GM10248 (cell line): Measurements from ENCODE around the gene TMEM108.

Source experiments
- CTCF ChIA-PET: fragments of 300-600 bp; sonication (Branson Sonifier 250); formaldehyde crosslinking; extraction: SDS; loops from one replicate; lab custom pipeline; 2021; ENCODE audit warnings: antibody characterized with exemption; lab: Yijun Ruan, JAX
- POLR2A ChIA-PET: fragments of 350-650 bp; sonication (Branson Sonifier 250); formaldehyde crosslinking; extraction: SDS; loops from one replicate; lab custom pipeline; 2020; ENCODE audit warnings: antibody characterized with exemption; lab: Yijun Ruan, JAX
- DNase-seq: peaks from one replicate; pipeline ENCODE4 v3.0.0; 2012; ENCODE audit errors: extremely low spot score
- CTCF ChIP-seq: IDR thresholded peaks from 2 replicates; pipeline ENCODE4 v1.5.1; 2012; ENCODE audit warnings: mild to moderate bottlenecking, low read depth; ENCODE audit errors: extremely low read depth, missing control alignments, control extremely low read depth

The TMEM108 gene

DNA sequence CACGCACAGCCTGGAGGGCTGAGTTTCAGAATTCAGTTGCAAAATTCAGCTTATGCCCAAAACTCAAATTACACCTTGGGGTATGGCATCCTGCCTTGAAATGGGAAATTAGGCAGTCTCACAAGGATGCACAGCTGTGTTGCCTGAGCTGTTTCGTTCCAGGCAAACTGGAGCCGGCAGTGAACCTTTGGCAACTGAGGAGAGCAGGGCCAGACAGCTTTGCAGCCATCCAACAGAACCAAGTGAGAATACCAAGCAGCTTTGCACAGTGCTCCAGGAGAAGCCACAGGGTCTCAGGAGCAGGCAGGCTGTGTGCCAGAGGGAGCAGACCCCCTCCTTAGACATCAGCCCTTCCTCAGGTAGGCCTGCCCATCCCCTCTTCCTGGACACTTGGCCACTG lies 329.2 kb downstream of the TMEM108 start:
- CTCF ChIA-PET = interaction anchor here (1.1 kb wide), 1 partner anchor 37 kb away, joined by 3 read pairs; no protein-coding TSS in a partner anchor
- no peak for DNase-seq
- POLR2A ChIA-PET = no interaction called here
- no peak for TF ChIP-seq CTCF

DNA sequence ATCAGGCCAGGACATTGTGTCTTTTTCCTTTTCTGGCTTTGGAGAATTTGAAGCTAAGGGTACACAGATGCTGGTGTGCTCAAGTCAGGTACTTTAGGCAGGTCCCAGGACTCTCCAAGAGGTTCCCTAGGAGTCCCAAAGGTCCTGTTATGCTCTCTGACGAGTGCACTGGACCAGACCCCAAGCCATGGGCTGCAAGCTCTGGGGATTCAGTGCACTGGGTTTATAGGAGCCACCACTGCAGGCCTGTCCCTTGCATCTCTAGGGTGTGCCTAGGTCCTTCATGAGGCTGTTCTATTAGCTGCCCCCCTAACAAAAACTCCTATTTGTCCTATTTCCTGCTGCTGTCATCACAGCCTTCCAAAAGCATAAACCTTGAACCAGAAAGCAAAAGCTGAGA lies 329.8 kb downstream of the TMEM108 start:
- no peak for DNase-seq
- ChIA-PET POLR2A (no interaction called here), CTCF (interaction anchor here (1.0 kb wide), 1 partner anchor 9 kb away, joined by 3 read pairs; no protein-coding TSS in a partner anchor)
- no peak for TF ChIP-seq CTCF

DNA sequence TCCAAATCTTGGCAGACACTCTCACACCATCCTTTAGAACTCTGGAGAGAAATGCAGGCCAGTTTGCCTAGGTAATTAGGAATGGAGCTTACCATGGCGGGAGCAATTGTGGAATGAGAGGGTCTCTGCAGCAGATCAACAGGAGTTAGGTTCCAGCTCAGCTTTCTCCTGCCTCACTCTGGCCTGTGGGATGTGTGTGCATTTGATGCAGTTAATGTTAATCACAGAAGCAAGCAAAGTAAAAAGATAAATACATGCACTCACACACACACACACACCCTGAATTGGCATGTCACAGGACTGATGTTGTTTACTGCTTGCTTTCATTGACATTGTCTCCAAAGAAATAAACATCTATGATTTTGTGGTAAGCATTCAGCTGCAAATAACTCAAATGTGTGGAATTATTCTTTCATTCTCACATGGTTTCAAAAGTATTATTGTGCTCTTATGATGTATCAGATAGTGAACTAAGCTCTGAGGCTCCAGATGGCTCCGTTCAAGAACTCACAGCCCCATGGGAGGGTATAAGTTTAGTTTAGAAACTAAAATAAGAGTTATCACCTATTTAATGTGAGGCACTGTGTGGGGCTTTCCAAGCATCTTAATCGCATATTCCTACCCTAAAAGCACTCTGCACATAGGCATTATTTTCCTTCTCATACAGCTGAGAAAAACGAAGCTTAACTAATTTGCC lies 330.3 kb downstream of the TMEM108 start:
- TF ChIP-seq CTCF = no peak
- CTCF ChIA-PET = interaction anchor here (1.0 kb wide), 1 partner anchor 8 kb away, joined by 3 read pairs; no protein-coding TSS in a partner anchor
- POLR2A ChIA-PET = no interaction called here
- no peak for DNase-seq

DNA sequence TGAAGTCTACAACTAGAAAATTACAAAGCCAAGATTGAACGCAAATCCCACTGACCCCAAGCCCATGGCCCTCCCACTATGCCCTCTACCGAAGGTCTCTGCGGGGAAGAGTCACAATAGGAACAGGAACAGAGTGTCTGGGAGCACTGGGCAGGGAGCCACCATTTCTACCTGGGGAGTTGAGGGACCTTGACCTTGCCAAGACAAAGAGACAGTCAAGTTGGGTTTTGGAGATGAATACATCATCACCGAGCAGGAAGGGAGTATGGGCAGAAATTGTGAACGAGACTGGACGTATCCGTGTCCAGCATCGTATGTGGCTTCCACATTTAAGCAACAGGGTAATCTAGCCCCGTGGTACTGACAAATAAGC lies 330.9 kb downstream of the TMEM108 start:
- DNase-seq = no peak
- CTCF ChIA-PET = no interaction called here
- POLR2A ChIA-PET = no interaction called here
- no peak for TF ChIP-seq CTCF

GRCh38 chr3:133371181-133371580 lies 333.0 kb downstream of the TMEM108 start:
- DNase-seq = no peak
- CTCF ChIA-PET = interaction anchor here (1.1 to 2.1 kb wide), 4 partner anchors 9 to 15 kb away, joined by 3 to 6 read pairs (median 4); no protein-coding TSS in a partner anchor
- POLR2A ChIA-PET = no interaction called here
- no peak for TF ChIP-seq CTCF

DNA sequence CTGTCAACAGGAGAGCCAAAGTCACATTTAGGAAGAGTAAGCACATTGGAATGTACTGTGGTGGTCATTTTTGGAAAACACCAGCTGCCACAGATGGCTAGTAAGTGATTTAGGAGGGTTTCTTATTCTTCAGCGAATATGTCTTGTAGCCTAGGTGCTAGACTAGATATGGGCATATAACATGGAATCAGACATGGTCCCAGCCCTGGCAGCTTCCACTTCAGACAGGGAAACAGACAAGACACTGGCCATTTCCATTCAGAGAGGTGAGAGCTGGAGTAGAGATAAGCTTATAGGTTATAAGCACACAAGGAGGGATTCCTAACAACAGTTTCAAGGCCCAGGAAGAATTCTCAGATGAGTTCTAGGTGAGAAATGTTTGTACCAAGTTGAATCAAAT lies 333.5 kb downstream of the TMEM108 start:
- POLR2A ChIA-PET = no interaction called here
- no peak for DNase-seq
- no peak for TF ChIP-seq CTCF
- CTCF ChIA-PET = interaction anchor here (1.4 to 2.3 kb wide), 3 partner anchors 9 to 13 kb away, joined by 4 to 14 read pairs (median 6); no protein-coding TSS in a partner anchor
